ENCODE measurements around the gene TEX264. TPM values are rescaled to one million over a fixed set of nuclear protein-coding genes. Genes with fewer than 3 reads are reported as not detected.

TEX264 gene
- total and polyA plus RNA-seq, 2 of the 13 experiments (the other 11 are each of a cell fraction or from before 2014, with no cell fraction given): 35.2 to 52.1 TPM

DNA sequence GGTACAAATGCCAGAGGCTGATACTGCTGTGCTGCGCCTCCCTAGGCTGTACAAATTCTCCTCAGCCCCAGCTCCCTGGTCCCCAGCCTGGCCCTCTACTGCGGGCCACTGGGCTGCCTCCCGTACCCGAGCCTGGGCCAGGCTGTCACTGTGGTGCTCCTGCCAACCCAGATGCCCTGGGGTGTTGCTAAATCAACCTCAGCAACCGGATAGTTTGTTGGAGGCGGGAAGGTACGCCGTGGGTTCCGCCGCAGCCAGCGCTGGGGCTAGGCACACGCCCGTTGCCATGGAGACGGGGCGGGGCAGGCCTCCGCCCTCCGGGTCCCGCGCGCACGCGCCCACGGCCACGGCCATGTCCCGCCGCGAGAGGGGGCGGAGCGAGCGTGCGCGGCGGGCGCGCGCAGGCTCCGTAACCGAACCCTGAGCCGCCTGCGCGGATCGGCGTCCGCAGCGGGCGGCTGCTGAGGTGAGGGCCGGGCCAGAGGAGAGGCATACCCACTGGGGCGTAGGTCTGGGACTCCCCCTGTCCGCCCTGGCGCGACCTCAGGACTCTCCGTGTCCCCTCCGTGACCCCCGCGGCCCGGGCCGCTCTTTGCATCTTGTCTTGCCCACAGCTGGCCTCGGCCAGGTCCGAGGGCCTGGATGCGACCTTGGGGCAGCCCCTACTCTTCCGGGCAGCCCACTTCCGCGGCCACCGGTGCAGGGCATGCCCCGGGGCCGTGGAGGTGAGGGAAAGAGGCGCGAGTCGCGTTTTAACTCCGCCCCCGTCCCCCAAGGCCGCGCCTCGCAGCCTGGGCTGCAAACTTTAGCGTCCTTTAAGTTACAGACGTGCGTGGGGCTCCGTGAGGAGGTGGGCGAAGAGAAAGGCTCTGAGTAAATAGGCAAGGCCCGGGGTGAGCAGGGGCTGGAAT, at the start of gene TEX264 (continued):
- TF ChIP-seq TOE1 (CRISPR knock-in tag; IDR thresholded peaks at IDR 0.05): no peak
- TF ChIP-seq THAP8 (CRISPR knock-in tag; IDR thresholded peaks at IDR 0.05; ENCODE audit: borderline replicate concordance): no peak
- peak; percentile 13; the same call in 1 of the 2 replicates for TF ChIP-seq ZNF441 (CRISPR knock-in tag; IDR thresholded peaks at IDR 0.05; ENCODE audit: borderline replicate concordance)
- TF ChIP-seq, protein P1, sequence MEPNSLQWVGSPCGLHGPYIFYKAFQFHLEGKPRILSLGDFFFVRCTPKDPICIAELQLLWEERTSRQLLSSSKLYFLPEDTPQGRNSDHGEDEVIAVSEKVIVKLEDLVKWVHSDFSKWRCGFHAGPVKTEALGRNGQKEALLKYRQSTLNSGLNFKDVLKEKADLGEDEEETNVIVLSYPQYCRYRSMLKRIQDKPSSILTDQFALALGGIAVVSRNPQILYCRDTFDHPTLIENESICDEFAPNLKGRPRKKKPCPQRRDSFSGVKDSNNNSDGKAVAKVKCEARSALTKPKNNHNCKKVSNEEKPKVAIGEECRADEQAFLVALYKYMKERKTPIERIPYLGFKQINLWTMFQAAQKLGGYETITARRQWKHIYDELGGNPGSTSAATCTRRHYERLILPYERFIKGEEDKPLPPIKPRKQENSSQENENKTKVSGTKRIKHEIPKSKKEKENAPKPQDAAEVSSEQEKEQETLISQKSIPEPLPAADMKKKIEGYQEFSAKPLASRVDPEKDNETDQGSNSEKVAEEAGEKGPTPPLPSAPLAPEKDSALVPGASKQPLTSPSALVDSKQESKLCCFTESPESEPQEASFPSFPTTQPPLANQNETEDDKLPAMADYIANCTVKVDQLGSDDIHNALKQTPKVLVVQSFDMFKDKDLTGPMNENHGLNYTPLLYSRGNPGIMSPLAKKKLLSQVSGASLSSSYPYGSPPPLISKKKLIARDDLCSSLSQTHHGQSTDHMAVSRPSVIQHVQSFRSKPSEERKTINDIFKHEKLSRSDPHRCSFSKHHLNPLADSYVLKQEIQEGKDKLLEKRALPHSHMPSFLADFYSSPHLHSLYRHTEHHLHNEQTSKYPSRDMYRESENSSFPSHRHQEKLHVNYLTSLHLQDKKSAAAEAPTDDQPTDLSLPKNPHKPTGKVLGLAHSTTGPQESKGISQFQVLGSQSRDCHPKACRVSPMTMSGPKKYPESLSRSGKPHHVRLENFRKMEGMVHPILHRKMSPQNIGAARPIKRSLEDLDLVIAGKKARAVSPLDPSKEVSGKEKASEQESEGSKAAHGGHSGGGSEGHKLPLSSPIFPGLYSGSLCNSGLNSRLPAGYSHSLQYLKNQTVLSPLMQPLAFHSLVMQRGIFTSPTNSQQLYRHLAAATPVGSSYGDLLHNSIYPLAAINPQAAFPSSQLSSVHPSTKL (CRISPR knock-in tag; IDR thresholded peaks at IDR 0.05): no peak; the same call in 1 of the 2 replicates
- no peak for TF ChIP-seq NR2F6 (IDR thresholded peaks at IDR 0.05)
- TF ChIP-seq NR2F6 (CRISPR knock-in tag; IDR thresholded peaks at IDR 0.05): no peak
- peak; percentile 43; the same call in 1 of the 2 replicates for TF ChIP-seq RAD21 (CRISPR knock-in tag; IDR thresholded peaks at IDR 0.05)
- TF ChIP-seq ZMYM2 (CRISPR knock-in tag; IDR thresholded peaks at IDR 0.05): peak; percentile 48; the same call in 1 of the 2 replicates
- no peak for TF ChIP-seq IRF2 (CRISPR knock-in tag; IDR thresholded peaks at IDR 0.05)
- no peak for TF ChIP-seq ADNP (CRISPR knock-in tag; IDR thresholded peaks at IDR 0.05)
- no peak for TF ChIP-seq ZMYM3 (CRISPR knock-in tag; IDR thresholded peaks at IDR 0.05)
- 0 out of 2 replicates have a peak, but pooled peaks have one; percentile 74 for TF ChIP-seq ZNF552 (CRISPR knock-in tag; IDR thresholded peaks at IDR 0.05; ENCODE audit: borderline replicate concordance)
- no peak for TF ChIP-seq NCOA2 (CRISPR knock-in tag; IDR thresholded peaks at IDR 0.05)
- TF ChIP-seq PLSCR1 (CRISPR knock-in tag; IDR thresholded peaks at IDR 0.05; ENCODE audit: borderline replicate concordance): no peak
- no peak for TF ChIP-seq TBP (CRISPR knock-in tag; IDR thresholded peaks at IDR 0.05)
- 0 out of 2 replicates have a peak, but pooled peaks have one; percentile 11 for TF ChIP-seq ZNF121 (CRISPR knock-in tag; IDR thresholded peaks at IDR 0.05)
- TF ChIP-seq NFE2 (CRISPR knock-in tag; IDR thresholded peaks at IDR 0.05): no peak
- TF ChIP-seq ZNF879 (CRISPR knock-in tag; IDR thresholded peaks at IDR 0.05): no peak
- no peak for TF ChIP-seq HNF1B (CRISPR knock-in tag; IDR thresholded peaks at IDR 0.05)
- TF ChIP-seq ZFP90 (CRISPR knock-in tag; IDR thresholded peaks at IDR 0.05; ENCODE audit: borderline replicate concordance): peak; percentile 95
- TF ChIP-seq, protein P2, sequence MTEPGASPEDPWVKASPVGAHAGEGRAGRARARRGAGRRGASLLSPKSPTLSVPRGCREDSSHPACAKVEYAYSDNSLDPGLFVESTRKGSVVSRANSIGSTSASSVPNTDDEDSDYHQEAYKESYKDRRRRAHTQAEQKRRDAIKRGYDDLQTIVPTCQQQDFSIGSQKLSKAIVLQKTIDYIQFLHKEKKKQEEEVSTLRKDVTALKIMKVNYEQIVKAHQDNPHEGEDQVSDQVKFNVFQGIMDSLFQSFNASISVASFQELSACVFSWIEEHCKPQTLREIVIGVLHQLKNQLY (CRISPR knock-in tag; IDR thresholded peaks at IDR 0.05): no peak
- TF ChIP-seq ZNF788 (CRISPR knock-in tag; IDR thresholded peaks at IDR 0.05; ENCODE audit: borderline replicate concordance): no peak
- no peak for TF ChIP-seq MLLT10 (CRISPR knock-in tag; IDR thresholded peaks at IDR 0.05)
